Measurements from ENCODE around the gene FITM1. TPM values are rescaled to one million over a fixed set of nuclear protein-coding genes. Genes with fewer than 3 reads are reported as not detected.

FITM1 gene
- total RNA-seq, 1 experiment from 2014 or later, result 0.46 TPM

GRCh38 chr14:24086193-24086955 is 44.1 kb upstream of the FITM1 start:
- BruUV-seq (replicated peaks), result no TSS peak
- H3K9me3 ChIP-seq (ENCODE audit: control insufficient read depth, insufficient read depth, low read depth, low read length), result no peaks in the 10 kb centered on the region
- no peak for TF ChIP-seq POLR2AphosphoS5 (IDR thresholded peaks at IDR 0.05; ENCODE audit: low read depth, low read length)
- TF ChIP-seq, protein P1, sequence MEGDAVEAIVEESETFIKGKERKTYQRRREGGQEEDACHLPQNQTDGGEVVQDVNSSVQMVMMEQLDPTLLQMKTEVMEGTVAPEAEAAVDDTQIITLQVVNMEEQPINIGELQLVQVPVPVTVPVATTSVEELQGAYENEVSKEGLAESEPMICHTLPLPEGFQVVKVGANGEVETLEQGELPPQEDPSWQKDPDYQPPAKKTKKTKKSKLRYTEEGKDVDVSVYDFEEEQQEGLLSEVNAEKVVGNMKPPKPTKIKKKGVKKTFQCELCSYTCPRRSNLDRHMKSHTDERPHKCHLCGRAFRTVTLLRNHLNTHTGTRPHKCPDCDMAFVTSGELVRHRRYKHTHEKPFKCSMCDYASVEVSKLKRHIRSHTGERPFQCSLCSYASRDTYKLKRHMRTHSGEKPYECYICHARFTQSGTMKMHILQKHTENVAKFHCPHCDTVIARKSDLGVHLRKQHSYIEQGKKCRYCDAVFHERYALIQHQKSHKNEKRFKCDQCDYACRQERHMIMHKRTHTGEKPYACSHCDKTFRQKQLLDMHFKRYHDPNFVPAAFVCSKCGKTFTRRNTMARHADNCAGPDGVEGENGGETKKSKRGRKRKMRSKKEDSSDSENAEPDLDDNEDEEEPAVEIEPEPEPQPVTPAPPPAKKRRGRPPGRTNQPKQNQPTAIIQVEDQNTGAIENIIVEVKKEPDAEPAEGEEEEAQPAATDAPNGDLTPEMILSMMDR (IDR thresholded peaks at IDR 0.05), result no peak
- TF ChIP-seq TCF7L2 (IDR thresholded peaks at IDR 0.05; ENCODE audit: low read depth, low read length), result no peak
- TF ChIP-seq REST (IDR thresholded peaks at IDR 0.05; ENCODE audit: insufficient read depth in 1 of 2, low read depth in 2 of 2, low read length in 1 of 2), result no peak
- no peak for TF ChIP-seq SIN3A (IDR thresholded peaks at IDR 0.05; ENCODE audit: borderline replicate concordance, insufficient read depth, low read depth, low read length)
- no peak overlapping the region for H3K4me3 ChIP-seq (ENCODE audit: low read depth in 2 of 2, low read length in 2 of 2)
- H3K27ac ChIP-seq (ENCODE audit: low read length), result no peak overlapping the region
- ChIA-PET CTCF (no interaction called here), POLR2A (no interaction called here)
- H3K4me1 ChIP-seq (ENCODE audit: control insufficient read depth, insufficient read depth, low read length), result no peaks in the 10 kb centered on the region; the same call in 1 of the 2 replicates
- in situ Hi-C loops (cut with HindIII; ENCODE audit: low pct_unique_long_range_greater_than_20kb, low sequenced_read_pairs) (no loop called here), intact Hi-C loops (cut with micrococcal nuclease; ENCODE audit: unreplicated experiment) (no loop called here)
- H3K27me3 ChIP-seq (ENCODE audit: control insufficient read depth, insufficient read depth, low read length), result no peaks in the 10 kb centered on the region
- DNase-seq (ENCODE audit: low read depth, low spot score) (no peak), ATAC-seq (no peak)
- H3K36me3 ChIP-seq (ENCODE audit: control insufficient read depth, insufficient read depth, low read length), result no peaks in the 10 kb centered on the region

- no peaks in the 10 kb centered on the region for H3K27me3 ChIP-seq (ENCODE audit: control insufficient read depth, insufficient read depth, low read length)
- no peaks in the 10 kb centered on the region; the same call in 1 of the 2 replicates for H3K4me1 ChIP-seq (ENCODE audit: control insufficient read depth, insufficient read depth, low read length)
- TF ChIP-seq, protein P1 (IDR thresholded peaks at IDR 0.05), result no peak
- TF ChIP-seq SIN3A (IDR thresholded peaks at IDR 0.05; ENCODE audit: borderline replicate concordance, insufficient read depth, low read depth, low read length) (no peak), TCF7L2 (IDR thresholded peaks at IDR 0.05; ENCODE audit: low read depth, low read length) (no peak), POLR2AphosphoS5 (IDR thresholded peaks at IDR 0.05; ENCODE audit: low read depth, low read length) (no peak), REST (IDR thresholded peaks at IDR 0.05; ENCODE audit: insufficient read depth in 1 of 2, low read depth in 2 of 2, low read length in 1 of 2) (no peak)
- in situ Hi-C loops (cut with HindIII; ENCODE audit: low pct_unique_long_range_greater_than_20kb, low sequenced_read_pairs), result no loop called here
- no peaks in the 10 kb centered on the region for H3K36me3 ChIP-seq (ENCODE audit: control insufficient read depth, insufficient read depth, low read length)
- CTCF ChIA-PET, result no interaction called here
- no peak for ATAC-seq
- POLR2A ChIA-PET, result no interaction called here
- no peak overlapping the region for H3K27ac ChIP-seq (ENCODE audit: low read length)
- intact Hi-C loops (cut with micrococcal nuclease; ENCODE audit: unreplicated experiment), result no loop called here
- H3K9me3 ChIP-seq (ENCODE audit: control insufficient read depth, insufficient read depth, low read depth, low read length), result no peaks in the 10 kb centered on the region
- H3K4me3 ChIP-seq (ENCODE audit: low read depth in 2 of 2, low read length in 2 of 2), result no peak overlapping the region
- no TSS peak for BruUV-seq (replicated peaks)
- no peak for DNase-seq (ENCODE audit: low read depth, low spot score)
These were observed 43.5 kb upstream of the FITM1 start for GRCh38 chr14:24087004-24087403.

Data from Panc1 (cell line).